NCI-H2081 treated with DMSO at 0.1 percent for 48 hours (cell line): ENCODE data around the gene PRIMPOL.
"Not testable (repeated sequence)": the region's sequence is repeated elsewhere in the genome, so short reads cannot be mapped to it uniquely, and the experiment has no call there.

ENCODE experiments used
- DNase-seq: peaks from one replicate; lab custom pipeline; 2025; lab: John Stamatoyannopoulos, UW

PRIMPOL gene

DNA sequence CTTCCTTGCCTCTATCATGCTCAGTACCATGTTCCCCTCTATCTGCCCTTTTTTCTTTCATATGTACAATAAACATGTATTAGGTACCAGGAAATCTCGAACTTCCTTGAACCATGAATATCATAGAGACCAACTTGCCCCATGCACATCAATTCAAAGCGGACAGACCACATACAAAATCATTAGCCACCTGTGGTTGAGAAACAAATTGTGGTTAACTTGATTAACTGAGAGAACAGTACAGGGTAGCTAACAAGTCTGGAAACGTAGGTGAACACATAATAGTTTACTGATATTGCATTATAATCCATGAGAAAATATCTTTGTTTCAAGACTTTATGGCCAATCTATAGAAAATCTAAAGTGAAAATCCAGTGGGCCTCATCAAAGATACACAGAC, 8.5 kb upstream of the PRIMPOL start:
- no peak for DNase-seq

DNA sequence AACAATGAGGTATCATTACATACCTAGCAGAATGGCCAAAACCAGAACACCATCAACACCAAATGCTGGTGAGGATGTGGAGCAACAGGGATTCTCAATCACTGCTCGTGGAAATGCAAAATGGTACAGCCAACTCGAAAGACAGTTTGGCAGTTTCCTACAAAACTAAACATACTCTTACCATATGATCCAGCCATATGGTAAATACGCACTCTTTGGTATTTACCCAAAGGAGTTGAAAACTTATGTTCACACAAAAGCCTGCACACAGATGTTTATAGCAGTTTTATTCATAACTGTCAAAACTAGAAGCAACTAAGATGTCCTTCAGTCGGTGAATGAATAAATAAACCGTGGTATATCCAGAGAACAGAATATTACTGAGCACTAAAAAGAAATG, 8.1 kb upstream of the PRIMPOL start:
- no peak for DNase-seq

DNA sequence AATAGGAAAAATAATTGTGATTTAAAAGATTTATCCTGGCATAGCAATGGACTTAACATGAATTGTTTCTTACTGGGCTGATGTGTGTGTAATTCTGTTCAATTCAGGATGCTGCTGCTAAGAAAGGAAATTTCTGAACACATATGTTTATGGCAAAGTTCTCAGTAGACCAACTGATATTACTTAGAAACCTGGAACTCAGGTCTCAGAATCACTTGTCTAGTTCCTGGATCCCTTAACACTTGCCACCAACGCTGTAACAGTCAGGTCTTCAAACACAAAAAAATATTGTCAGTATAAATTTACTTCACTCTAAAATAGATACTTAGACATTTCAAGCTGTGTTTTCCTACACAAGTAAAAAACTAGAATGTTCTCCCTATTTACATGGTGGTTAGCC, 5.8 kb upstream of the PRIMPOL start:
- DNase-seq: no peak

DNA sequence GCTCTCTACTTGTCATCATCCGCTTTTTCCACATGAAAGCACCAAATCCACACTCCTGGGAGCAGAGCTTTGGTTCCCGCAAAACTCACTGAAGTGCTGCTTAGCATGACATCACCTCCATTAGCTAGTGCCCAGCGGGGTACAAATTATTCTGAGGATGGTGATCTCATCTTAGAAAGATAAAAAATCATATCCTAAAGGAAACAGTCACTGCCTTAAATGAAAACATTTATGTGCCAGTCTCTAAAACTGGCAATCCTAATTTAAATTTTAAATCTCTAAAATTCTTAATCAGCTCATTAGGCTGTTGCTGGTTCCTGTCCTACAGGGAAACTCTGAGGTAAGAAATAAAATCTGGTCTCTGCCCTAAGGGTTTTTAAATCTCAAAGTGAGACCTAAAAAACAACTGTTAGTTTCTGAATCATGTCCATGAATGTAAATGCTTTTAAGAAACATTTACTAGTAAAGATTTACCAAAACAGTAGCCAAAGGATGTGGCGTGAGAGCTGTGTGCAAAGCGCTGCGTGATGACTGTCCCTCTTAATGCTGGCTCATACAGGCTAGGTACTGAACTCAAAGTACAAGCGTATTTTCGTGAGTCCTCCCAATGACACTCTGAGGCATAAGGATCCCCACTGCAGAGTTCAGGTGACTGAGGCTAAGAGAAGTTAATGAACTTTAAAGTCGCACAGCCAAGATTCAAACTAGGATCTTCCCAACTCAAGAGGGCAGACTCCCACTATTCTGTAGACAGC, 4.8 kb upstream of the PRIMPOL start:
- DNase-seq: no peak

DNA sequence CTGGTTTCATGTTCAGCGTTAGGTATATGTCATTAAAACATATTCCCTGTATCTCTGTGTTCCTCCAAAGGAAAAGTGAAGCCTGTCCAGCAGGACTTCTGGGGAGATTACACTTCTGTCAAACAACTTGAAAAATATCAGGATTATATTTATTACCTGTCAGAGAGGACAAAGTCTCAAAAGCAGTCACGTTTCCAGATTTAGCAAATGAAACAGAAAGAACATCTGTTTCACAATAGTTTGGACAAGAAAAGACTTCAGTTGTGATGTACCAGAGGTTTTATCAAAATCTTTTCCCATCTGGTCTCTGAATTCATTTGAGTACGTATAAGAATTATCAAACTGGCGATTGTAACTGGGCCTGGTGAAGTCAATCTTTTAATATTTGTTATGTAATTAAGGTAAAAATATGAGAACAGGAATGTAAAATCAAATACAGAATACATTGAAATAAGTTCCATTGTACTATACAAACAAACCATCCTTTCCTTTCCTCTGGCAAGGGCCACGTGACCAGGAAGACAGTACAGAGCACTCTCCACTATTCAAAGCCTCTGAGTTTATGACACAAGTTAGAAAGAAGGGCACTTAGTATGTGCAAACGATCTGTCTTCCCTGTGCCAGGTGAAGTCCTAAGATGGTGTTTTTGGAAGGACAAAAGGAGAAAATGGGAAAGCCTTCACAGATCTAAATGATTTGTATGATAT, 3.5 kb upstream of the PRIMPOL start:
- DNase-seq: no peak

DNA sequence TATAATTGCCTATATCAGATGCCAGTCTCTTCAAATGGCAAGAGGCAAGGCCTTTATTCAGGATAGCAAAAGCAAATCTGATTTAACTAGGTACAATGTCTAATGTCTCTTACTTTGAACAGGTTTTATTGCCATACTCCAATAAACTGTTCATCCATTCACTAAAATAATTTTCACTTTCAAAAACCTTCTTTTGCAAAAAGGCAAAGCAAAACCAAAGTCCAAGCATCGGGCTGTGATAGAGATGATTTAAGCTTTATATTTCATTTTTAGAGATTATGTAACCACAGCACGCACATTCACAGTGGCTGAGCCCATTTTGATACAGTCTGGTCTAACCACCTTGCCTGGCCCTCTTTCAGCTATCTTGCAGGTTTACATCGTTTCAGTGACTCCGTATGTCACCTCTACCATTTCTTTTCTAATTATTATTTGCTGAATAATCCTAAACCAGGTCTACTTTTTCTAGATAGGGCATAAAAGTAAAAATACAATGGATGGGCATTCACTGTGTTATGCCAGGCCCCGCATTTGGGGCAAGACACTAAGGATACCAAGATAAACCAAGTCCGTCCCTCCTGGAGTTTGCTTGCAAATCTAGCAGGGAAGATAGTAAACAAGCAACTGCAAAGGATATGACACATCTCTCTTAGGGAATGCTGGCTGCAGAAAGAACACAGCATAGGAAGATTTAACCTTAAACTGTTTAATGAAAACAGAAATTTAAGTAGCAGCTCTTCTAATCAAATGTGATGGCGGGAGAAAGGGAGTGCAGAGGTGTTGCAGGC, 2.1 kb upstream of the PRIMPOL start:
- no peak for DNase-seq

DNA sequence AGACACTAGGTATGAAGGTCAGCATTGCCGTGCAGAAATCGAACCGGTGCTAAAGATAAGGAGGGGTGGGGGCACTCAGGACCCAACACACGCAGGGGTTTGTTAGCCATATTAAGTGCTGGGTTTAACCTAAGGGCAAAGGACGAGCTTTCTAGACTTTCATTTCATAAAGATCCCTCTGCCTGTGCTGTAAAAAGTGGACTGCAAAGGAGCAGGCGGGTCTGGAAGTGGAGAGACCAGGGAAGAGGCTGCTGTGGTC, 1.6 kb upstream of the PRIMPOL start:
- DNase-seq: no peak

DNA sequence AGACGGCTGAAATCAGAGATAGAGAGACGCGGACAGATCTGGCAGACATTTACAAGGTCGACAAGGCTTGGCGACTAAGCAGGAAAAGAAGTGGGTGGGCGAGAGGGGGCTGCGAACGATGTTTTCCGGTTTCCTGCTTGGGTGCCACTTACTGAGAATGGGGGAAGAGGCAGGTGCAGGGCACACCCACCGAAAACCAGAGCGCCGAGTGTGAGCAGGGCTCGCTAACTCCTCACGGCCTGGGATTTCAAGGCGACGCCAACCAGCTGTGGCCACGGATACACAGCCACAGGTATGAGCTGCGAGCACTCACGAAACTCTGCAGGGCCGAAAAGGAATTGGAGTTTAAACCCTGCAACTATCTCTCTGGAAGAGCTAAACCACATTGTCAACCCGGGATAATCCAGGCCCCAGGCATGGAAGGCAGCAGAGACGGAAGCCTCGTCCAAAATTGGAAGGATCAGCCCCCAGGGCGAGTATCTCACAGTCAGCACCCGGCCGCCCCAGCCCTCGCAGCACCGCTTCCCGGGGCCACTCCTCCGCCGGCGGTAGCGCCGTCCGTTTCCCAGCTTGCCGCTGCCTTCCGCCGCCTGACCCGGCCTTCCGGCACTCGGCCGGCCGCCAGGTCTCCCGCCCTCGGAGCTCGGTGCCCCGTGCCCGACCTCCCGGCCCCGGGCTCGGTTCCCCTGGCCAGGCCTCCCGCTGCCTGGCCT, 1.1 kb upstream of the PRIMPOL start:
- no peak for DNase-seq

DNA sequence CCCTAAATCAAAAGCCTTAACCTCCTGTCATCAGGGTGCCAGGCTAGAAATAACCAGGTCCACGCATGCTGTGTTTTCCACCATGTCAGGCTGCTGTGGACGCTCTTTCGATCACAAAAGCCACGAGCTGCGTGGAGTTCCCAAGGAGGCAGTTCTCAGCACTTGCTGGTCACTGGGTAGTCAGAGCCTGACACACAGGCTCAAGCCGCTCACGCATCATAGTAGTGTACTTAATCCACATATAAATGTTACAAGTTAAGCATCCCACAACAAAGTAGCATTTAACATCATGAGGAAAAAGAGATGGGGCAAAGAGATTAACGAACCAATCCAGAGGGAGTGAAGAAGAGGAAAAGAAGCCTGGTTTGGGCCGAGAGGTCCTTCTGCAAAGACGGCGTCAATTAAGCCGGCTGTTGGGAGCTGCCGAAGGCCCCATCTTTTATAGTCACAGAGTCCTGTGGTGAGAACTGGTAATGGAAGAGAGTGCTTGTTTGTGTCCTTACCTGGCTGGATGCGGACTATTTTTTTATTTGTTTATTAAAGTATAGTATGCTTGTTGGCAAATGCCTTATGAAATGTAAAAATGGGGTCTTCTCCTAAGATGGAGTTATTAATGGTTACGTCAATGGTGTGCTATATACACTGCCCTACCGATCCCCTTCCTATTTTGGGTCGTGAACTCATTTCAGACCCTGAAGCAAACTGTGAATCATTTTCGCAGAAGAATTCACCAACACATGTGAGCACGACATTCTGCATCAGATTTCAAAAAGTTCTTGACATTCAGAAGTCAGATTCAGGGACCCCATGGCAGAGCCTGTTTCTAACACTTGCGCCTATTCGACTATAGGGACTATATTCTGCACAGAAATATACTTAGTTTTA, 675 bp downstream of the PRIMPOL start:
- no peak for DNase-seq

DNA sequence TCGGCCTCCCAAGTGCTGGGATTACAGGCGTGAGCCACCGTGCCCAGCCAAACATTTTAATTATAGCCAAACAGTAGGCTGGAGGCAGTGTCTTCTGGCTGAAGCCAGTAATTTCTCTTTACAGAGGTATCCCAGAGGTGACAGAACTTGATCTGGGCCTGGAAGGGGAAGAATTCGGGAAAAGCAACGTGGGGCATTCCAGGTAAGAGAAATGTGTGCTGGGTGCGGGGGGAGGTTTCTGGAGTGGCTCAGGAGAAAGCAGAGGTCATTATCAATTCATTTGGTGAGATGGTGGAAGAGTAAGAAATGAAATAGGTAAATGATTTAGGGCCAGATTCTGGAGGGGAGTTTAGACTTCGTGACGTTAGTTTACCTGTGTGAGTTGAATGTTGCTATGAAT, 2.4 kb downstream of the PRIMPOL start:
- DNase-seq: no peak

DNA sequence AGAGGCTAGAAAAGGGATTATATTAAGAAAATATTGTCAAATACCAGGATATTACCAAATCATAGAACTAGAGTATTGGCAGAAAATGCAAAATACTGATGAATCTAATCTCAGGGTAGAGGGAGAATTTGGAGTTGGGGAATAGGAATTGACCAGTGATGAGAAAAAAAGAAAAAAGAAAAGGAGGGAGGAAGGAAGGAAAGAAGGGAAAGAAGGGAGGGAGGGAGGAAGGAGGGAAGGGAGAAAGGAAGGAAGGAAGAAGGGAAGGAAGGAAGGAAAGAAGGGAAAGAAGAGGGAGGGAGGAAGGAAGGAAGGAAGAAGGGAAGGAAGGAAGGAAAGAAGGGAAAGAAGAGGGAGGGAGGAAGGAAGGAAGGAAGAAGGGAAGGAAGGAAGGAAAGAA, 3.1 kb downstream of the PRIMPOL start:
- DNase-seq: not testable (repeated sequence)

DNA sequence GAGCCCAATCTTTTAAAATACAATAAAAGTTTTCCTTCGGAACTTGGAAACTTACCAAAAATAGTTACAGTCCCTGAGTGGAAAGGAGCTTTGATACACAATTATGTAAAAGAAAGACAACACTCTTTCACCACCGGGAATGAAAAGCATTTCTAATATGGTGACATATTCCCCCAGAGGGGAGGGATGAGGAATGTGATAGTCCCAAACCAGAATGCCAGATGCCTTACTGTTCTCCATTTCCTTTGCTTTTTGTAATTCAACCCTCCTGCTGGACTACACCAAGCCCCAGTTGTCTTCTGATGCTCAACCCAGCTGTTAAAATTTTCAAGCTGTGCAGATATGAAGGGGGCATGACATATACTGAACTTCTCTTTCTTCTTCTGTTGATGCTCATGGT, 4.1 kb downstream of the PRIMPOL start:
- no peak for DNase-seq

DNA sequence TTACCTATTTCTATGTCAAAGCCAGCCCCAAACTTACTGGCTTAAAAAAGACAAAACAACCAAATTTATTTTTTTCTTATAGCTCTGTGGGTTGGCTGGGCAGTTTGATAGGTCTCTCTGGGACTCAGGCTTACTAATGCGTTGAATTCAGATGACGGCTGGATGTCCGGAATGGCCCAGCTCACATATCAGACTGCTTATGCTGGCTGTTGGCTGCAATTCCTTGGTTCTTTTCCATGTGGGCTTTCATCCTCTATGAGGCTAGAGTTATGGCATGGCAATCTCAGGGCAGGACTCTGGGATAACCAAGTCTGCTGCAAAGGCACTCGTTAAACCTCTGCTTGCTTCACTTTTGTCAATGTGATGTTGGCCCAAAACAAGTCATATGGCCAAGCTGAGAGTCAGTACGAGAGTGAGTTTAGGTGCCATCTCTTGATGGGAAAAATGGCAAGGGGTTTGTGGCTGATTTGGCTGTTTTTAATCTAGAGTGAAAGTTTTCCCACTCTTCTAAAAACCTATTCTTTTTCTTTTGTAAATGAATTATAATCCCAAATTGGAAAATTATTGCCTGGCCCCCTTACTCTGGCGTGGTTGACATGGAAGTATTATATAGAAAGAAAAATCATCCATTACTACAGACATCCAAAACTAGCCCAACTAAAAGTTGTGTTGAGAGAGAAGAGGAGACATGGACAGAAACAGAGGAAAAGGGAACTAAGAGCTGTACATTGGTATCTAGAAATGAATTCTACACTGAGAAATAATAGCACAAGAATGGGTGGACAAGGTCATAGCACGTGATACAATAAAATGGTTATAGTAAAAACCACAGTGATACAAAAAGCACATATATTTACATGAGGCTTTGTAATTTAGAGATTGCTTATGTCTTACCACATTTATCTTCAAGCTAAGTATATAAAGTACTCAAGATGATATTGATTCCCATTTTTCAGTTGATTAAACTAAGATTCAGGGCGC, 6.6 kb downstream of the PRIMPOL start:
- no peak for DNase-seq

DNA sequence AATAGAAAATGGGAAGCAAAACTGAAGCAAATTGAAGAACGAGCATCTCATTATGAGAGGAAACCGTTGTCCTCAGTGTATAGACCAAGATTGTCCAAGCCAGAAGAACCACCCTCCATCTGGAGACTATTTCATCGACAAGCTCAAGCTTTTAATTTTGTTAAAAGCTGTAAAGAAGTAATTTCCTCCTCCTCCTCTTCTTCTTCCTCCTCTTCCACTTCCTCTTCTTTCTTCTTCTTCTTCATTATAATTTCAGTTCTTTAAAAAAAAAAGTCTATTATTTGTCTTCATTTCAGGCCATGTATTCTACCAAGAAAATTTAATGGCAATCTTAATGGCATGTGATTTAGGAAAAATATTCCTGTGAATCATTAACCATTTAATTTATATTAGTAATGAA, 7.6 kb downstream of the PRIMPOL start:
- DNase-seq: no peak

DNA sequence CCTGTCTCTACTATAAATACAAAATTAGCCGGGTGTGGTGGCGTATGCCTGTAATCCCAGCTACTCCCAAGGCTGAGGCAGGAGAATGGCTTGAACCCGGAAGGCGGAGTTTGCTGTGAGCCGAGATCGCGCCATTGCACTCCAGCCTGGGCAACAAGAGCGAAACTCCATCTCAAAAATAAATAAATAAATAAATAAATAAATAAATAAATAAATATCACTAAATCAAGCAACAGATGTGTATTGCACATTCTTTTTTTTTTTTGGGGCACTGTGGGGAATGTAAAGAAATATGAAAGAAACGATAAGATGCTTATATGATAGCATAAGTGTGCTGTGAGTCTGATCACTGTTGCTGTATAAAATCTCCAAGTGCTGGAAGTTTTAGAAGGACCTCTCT, 8.3 kb downstream of the PRIMPOL start:
- not testable (repeated sequence) for DNase-seq

DNA sequence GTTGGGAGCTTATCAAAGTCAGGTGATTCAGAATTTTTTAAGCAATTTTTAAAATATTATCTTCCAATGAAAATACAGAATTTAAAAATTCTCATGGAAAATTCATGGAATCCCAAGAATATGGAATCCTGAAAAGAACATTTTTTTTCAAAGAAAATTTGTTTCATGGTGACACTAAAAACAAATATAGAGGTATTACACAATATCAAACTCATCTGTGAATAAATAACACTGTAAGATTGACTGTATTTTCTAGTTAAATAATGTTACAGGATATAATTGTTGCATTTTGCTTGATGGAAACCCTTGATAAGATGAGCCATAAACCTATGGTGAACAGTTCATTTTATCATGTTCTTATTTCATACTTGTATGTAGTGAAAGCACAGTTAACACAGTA, 11.4 kb downstream of the PRIMPOL start:
- no peak for DNase-seq

DNA sequence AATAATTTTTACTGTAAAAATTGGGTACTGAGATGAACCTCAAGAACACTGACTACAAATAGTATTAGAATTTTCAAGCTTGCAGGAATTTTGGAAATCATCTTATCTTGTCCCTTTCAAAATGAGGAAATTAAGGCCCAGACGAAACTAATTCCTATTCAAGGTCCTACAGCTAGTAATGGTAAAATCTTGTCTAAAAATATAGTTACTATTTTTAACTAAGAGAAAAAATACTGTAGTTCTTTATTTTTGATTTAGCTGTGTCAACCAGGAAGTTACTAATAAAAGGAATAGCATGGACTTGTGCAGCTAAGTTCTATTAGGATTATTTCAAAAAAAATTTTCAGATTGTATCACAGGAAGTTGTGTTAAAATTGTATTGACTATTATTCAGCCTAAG, 12.7 kb downstream of the PRIMPOL start:
- DNase-seq: no peak

DNA sequence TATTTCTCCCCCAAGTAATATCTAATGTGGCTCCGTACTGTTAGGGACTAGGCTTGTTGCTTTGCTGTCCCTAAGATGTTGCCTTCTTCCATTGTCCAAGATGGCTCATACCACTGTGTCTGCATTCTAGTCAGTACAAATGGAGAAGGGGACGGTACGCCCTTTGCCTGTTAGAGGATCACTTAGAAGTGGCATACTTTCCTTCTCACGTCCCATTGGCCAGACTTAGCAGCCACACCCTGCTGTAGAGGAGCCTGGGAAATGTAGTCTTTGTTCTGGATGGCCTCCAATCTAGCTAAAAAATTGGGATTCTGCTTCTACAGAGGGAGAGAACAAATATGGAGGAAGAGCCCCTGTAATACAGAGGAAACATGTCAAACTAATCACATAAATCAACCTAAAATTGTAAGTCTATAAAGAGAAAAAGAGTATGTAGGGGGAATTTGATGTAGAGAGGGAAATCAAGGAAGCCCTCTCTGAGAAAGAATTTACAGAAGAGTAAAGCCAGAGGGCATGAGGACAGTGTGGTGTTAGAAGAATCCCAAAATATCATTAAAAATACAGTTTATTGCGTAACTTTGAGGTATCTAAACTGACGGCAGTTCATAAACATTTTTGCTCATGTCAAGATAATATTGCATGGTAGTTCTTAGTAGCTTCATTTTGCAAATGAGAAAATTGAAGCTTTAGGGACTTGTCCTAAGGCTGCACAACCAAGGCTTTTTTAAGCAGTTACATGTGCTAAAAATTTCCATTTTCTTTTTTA, 15.1 kb downstream of the PRIMPOL start:
- no peak for DNase-seq

DNA sequence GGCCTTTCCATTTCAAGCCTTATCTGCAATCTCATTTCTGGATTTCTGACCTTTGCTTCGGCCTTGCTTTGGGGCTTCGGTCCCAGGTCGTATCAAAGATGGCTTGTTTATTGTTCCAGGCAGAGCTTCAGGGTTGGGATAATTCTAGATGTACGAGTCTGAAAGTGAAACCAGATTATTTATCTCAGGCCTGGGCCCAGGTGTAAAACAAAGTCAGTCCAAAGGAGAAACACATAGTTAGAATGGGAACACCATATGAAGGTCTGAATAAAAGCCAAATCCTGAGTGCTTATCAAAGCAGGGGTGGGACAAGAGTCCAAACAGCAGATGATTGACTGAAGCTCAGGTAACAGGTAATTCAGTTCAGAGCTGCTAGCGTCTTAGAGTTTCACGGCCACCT, 17.1 kb downstream of the PRIMPOL start:
- DNase-seq: no peak

DNA sequence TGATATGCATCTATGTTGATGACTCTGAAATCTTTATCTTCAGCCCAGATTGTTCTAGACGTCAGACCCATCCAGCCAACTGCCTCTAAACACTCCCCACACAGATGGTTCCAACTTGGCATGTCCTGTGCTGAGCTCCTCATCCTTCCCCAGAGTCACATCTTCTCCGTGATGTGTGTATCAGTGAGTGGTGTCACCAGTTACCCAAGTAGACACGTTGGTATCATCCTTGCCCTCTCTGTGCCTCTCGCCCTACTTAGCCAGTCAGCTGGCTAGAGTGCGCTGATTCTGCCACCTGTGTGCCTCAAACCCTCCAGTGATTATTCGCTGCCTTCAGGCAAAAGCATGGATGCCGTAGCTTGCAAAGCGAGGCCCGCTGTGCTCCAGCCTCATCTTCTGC, 18.6 kb downstream of the PRIMPOL start:
- DNase-seq: no peak
